ENCODE data around the gene C1orf35. TPM values are rescaled to one million over a fixed set of nuclear protein-coding genes. Genes with fewer than 3 reads are reported as not detected.

C1orf35 gene
- total and polyA plus RNA-seq, 5 donors, result 6.3 to 8.6 (median 7.9) TPM

GRCh38 chr1:228090613-228091081 is 12.5 kb downstream of the C1orf35 start:
- peaks cover 48% of the 10 kb centered on the region for H3K4me1 ChIP-seq (ENCODE audit: control insufficient read depth, insufficient read depth, low read length)
- 24% methylated on average over 2 of the region's 2 CpGs for WGBS
- H3K4me3 ChIP-seq (ENCODE audit: low read length), result no peak overlapping the region
- H3K9me3 ChIP-seq (ENCODE audit: control insufficient read depth, low read length), result no peaks in the 10 kb centered on the region
- DNase-seq (peak in 2 of 3 donors; percentile 15 to 25), ATAC-seq (peak in 1 of 2 donors; percentile 7)
- H3K27ac ChIP-seq (ENCODE audit: low read length), result no peak overlapping the region
- intact Hi-C loops (cut with DNase I), result no loop called here
- no peaks in the 10 kb centered on the region for H3K27me3 ChIP-seq (ENCODE audit: control insufficient read depth, insufficient read depth)

GRCh38 chr1:228089519-228090380 is 13.4 kb downstream of the C1orf35 start:
- no peak overlapping the region for H3K4me3 ChIP-seq (ENCODE audit: low read length)
- DNase-seq, result peak in 2 of 3 donors; percentile 8 to 43
- no peak overlapping the region for H3K27ac ChIP-seq (ENCODE audit: low read length)
- no peaks in the 10 kb centered on the region for H3K9me3 ChIP-seq (ENCODE audit: control insufficient read depth, low read length)
- no peaks in the 10 kb centered on the region for H3K27me3 ChIP-seq (ENCODE audit: control insufficient read depth, insufficient read depth)
- peaks cover 54% of the 10 kb centered on the region for H3K4me1 ChIP-seq (ENCODE audit: control insufficient read depth, insufficient read depth, low read length)
- ATAC-seq, result no peak
- intact Hi-C loops (cut with DNase I), result loop anchor here in 1 of 4 donors (10.0 kb wide), 1 partner anchor 335 kb away; no protein-coding TSS in a partner anchor
- 63% methylated on average over 12 of the region's 12 CpGs for WGBS

GRCh38 chr1:228088586-228089498 is 14.3 kb downstream of the C1orf35 start:
- peaks cover 56% of the 10 kb centered on the region for H3K4me1 ChIP-seq (ENCODE audit: control insufficient read depth, insufficient read depth, low read length)
- intact Hi-C loops (cut with DNase I), result loop anchor here in 1 of 4 donors (10.0 kb wide), 1 partner anchor 334 kb away; no protein-coding TSS in a partner anchor
- no peak overlapping the region for H3K4me3 ChIP-seq (ENCODE audit: low read length)
- 61% methylated on average over 21 of the region's 21 CpGs for WGBS
- no peak overlapping the region for H3K27ac ChIP-seq (ENCODE audit: low read length)
- no peaks in the 10 kb centered on the region for H3K27me3 ChIP-seq (ENCODE audit: control insufficient read depth, insufficient read depth)
- no peaks in the 10 kb centered on the region for H3K9me3 ChIP-seq (ENCODE audit: control insufficient read depth, low read length)
- peak in 2 of 3 donors; percentile 35 to 50 for DNase-seq
- peak in 1 of 2 donors; percentile 3 for ATAC-seq

GRCh38 chr1:228087771-228088251 is 15.3 kb downstream of the C1orf35 start:
- DNase-seq, result peak; percentile 49 to 68 (median 62)
- WGBS, result 32% methylated on average over 7 of the region's 7 CpGs
- no peaks in the 10 kb centered on the region for H3K27me3 ChIP-seq (ENCODE audit: control insufficient read depth, insufficient read depth)
- ATAC-seq, result peak; percentile 46 to 54
- H3K4me3 ChIP-seq (ENCODE audit: low read length), result no peak overlapping the region
- intact Hi-C loops (cut with DNase I), result loop anchor here in 1 of 4 donors (10.0 kb wide), 1 partner anchor 333 kb away; no protein-coding TSS in a partner anchor
- no peaks in the 10 kb centered on the region for H3K9me3 ChIP-seq (ENCODE audit: control insufficient read depth, low read length)
- H3K27ac ChIP-seq (ENCODE audit: low read length), result peak overlapping the region; percentile 70
- peaks cover 57% of the 10 kb centered on the region for H3K4me1 ChIP-seq (ENCODE audit: control insufficient read depth, insufficient read depth, low read length)

GRCh38 chr1:228085287-228085951 is 17.7 kb downstream of the C1orf35 start:
- Histone ChIP-seq H3K27ac (ENCODE audit: low read length) (peak overlapping the region; percentile 64), H3K4me3 (ENCODE audit: low read length) (no peak overlapping the region), H3K9me3 (ENCODE audit: control insufficient read depth, low read length) (no peaks in the 10 kb centered on the region), H3K27me3 (ENCODE audit: control insufficient read depth, insufficient read depth) (no peaks in the 10 kb centered on the region), H3K4me1 (ENCODE audit: control insufficient read depth, insufficient read depth, low read length) (peaks cover 45% of the 10 kb centered on the region)
- intact Hi-C loops (cut with DNase I), result loop anchor here in 1 of 4 donors (10.0 kb wide), 1 partner anchor 331 kb away; no protein-coding TSS in a partner anchor
- ATAC-seq (peak; percentile 5 to 19), DNase-seq (peak; percentile 35 to 67 (median 55))
- 27% methylated on average over 6 of the region's 6 CpGs for WGBS

GRCh38 chr1:228084797-228085196 is 18.3 kb downstream of the C1orf35 start:
- Histone ChIP-seq H3K4me3 (ENCODE audit: low read length) (peak overlapping the region; percentile 94), H3K27me3 (ENCODE audit: control insufficient read depth, insufficient read depth) (no peaks in the 10 kb centered on the region), H3K27ac (ENCODE audit: low read length) (peak overlapping the region; percentile 57), H3K9me3 (ENCODE audit: control insufficient read depth, low read length) (no peaks in the 10 kb centered on the region), H3K4me1 (ENCODE audit: control insufficient read depth, insufficient read depth, low read length) (peaks cover 39% of the 10 kb centered on the region)
- 39% methylated on average over 5 of the region's 5 CpGs for WGBS
- DNase-seq, result peak in 2 of 3 donors; percentile 4 to 5
- no peak for ATAC-seq
- intact Hi-C loops (cut with DNase I), result loop anchor here in 1 of 4 donors (10.0 kb wide), 1 partner anchor 330 kb away; no protein-coding TSS in a partner anchor

- Histone ChIP-seq H3K27ac (ENCODE audit: low read length) (peak overlapping the region; percentile 100), H3K4me3 (ENCODE audit: low read length) (peak overlapping the region; percentile 94), H3K4me1 (ENCODE audit: control insufficient read depth, insufficient read depth, low read length) (peaks cover 34% of the 10 kb centered on the region), H3K9me3 (ENCODE audit: control insufficient read depth, low read length) (no peaks in the 10 kb centered on the region), H3K27me3 (ENCODE audit: control insufficient read depth, insufficient read depth) (no peaks in the 10 kb centered on the region)
- intact Hi-C loops (cut with DNase I), result loop anchor here in 1 of 4 donors (10.0 kb wide), 1 partner anchor 330 kb away; no protein-coding TSS in a partner anchor
- WGBS, result 12% methylated on average over 3 of the region's 3 CpGs
- DNase-seq (peak in 1 of 3 donors; percentile 3), ATAC-seq (no peak)
These were observed 18.8 kb downstream of the C1orf35 start for GRCh38 chr1:228084325-228084724.

GRCh38 chr1:228083871-228084278 is 19.2 kb downstream of the C1orf35 start:
- intact Hi-C loops (cut with DNase I), result loop anchor here in 1 of 4 donors (10.0 kb wide), 1 partner anchor 329 kb away; no protein-coding TSS in a partner anchor
- peak overlapping the region; percentile 100 for H3K27ac ChIP-seq (ENCODE audit: low read length)
- no peaks in the 10 kb centered on the region for H3K27me3 ChIP-seq (ENCODE audit: control insufficient read depth, insufficient read depth)
- peak in 1 of 2 donors; percentile 0 for ATAC-seq
- H3K4me3 ChIP-seq (ENCODE audit: low read length), result peak overlapping the region; percentile 94
- WGBS, result 1% methylated on average over 17 of the region's 17 CpGs
- no peaks in the 10 kb centered on the region for H3K9me3 ChIP-seq (ENCODE audit: control insufficient read depth, low read length)
- peaks cover 30% of the 10 kb centered on the region for H3K4me1 ChIP-seq (ENCODE audit: control insufficient read depth, insufficient read depth, low read length)
- peak in 2 of 3 donors; percentile 52 to 64 for DNase-seq

- under 1% methylated on average over 79 of the region's 79 CpGs for WGBS
- ATAC-seq, result peak; percentile 8 to 25
- Histone ChIP-seq H3K4me3 (ENCODE audit: low read length) (peak overlapping the region; percentile 94), H3K27ac (ENCODE audit: low read length) (peak overlapping the region; percentile 100), H3K27me3 (ENCODE audit: control insufficient read depth, insufficient read depth) (no peaks in the 10 kb centered on the region), H3K4me1 (ENCODE audit: control insufficient read depth, insufficient read depth, low read length) (peaks cover 25% of the 10 kb centered on the region), H3K9me3 (ENCODE audit: control insufficient read depth, low read length) (no peaks in the 10 kb centered on the region)
- DNase-seq, result peak; percentile 77 to 91 (median 88)
- intact Hi-C loops (cut with DNase I), result loop anchor here in 1 of 4 donors (10.0 kb wide), 1 partner anchor 328 kb away; no protein-coding TSS in a partner anchor
These were observed 19.9 kb downstream of the C1orf35 start for GRCh38 chr1:228082918-228083870.
